HCT116 (cell line): ENCODE measurements around the gene LRFN2.

Source experiments
- CEBPB ChIP-seq: IDR thresholded peaks from 2 replicates; pipeline ENCODE4 v1.6.1; 2012; ENCODE audit warnings: low read depth
- CTCF ChIP-seq, 3 experiments: fragments of 200-600 bp in 1 of 3; sonication (generic) in 1 of 3; IDR thresholded peaks in 2 of 3; conservative IDR thresholded peaks in 1 of 3; 2 replicates each; pipeline ENCODE4 v1.5.1; 2012 to 2017; ENCODE audit warnings: low read depth in 2 of 3, low read length in 2 of 3, antibody characterized with exemption in 1 of 3, borderline replicate concordance in 1 of 3, control low read depth in 1 of 3, mild to moderate bottlenecking in 1 of 3, mixed read lengths in 1 of 3, mixed run types in 1 of 3, moderate library complexity in 1 of 3; ENCODE audit not compliant: insufficient read depth in 1 of 3
- EZH2 ChIP-seq: fragments of 200-600 bp; sonication (generic); IDR thresholded peaks from 2 replicates; pipeline ENCODE4 v1.6.1; 2017; ENCODE audit warnings: antibody characterized with exemption, mixed run types
- EZH2phosphoT487 ChIP-seq: fragments of 200-600 bp; IDR thresholded peaks from 2 replicates; pipeline ENCODE4 v1.6.1; 2018; ENCODE audit warnings: antibody characterized with exemption, borderline replicate concordance
- FOSL1 ChIP-seq: IDR thresholded peaks from 2 replicates; pipeline ENCODE4 v1.6.1; 2012; ENCODE audit warnings: low read depth
- JUND ChIP-seq: IDR thresholded peaks from 2 replicates; pipeline ENCODE4 v1.6.1; 2012
- POLR2AphosphoS5 ChIP-seq: IDR thresholded peaks from 2 replicates; pipeline ENCODE4 v1.6.1; 2011; ENCODE audit warnings: mild to moderate bottlenecking, low read depth, low read length, moderate library complexity
- RAD21 ChIP-seq: IDR thresholded peaks from 2 replicates; pipeline ENCODE4 v1.6.1; 2012; ENCODE audit warnings: low read depth, mild to moderate bottlenecking
- REST ChIP-seq: IDR thresholded peaks from 2 replicates; pipeline ENCODE4 v1.6.1; 2012; ENCODE audit warnings: low read depth
- SIN3A ChIP-seq: IDR thresholded peaks from 2 replicates; pipeline ENCODE4 v1.6.1; 2012; ENCODE audit warnings: low read depth
- SP1 ChIP-seq: IDR thresholded peaks from 2 replicates; pipeline ENCODE4 v1.6.1; 2012; ENCODE audit warnings: low read depth
- YY1 ChIP-seq: IDR thresholded peaks from 2 replicates; pipeline ENCODE4 v1.6.1; 2011; ENCODE audit warnings: low read length, low read depth, moderate library complexity, mild to moderate bottlenecking; ENCODE audit not compliant: insufficient replicate concordance; ENCODE audit errors: extremely low read depth
- ZNF274 ChIP-seq: fragments of 200-500 bp; sonication (Bioruptor generic); IDR thresholded peaks from 2 replicates; pipeline ENCODE4 v1.6.1; 2014; ENCODE audit warnings: mild to moderate bottlenecking, low read depth, low read length, inconsistent platforms

DNA sequence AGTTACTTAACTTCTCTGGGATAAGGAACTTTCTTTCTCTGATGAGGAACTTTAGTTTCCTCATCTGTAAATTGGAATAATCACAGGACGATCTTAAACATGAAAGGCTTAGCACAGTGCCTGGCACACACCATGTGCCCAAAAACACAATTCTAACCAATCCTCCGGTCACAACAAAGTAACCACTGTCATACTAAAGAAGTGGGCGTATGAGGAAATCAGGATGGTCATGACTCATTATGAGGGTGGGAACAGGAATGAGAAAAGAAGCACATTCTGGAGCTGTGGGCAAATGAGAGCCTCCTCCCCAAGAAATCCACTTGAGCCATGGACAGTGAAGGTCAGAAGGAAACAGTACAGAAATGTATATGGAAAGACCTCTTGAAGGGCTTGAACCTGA, 82.9 kb downstream of the LRFN2 start:
- TF ChIP-seq CTCF (IDR thresholded peaks at IDR 0.05 in 2 of 3, conservative IDR thresholded peaks at IDR 0.05 in 1 of 3; ENCODE audit: borderline replicate concordance in 1 of 3, insufficient read depth in 1 of 3, low read depth in 2 of 3, low read length in 2 of 3) = no peak
- TF ChIP-seq SP1 = no peak
- no peak for TF ChIP-seq ZNF274
- no peak for TF ChIP-seq CEBPB
- TF ChIP-seq RAD21 = no peak
- TF ChIP-seq POLR2AphosphoS5 = no peak
- TF ChIP-seq SIN3A = no peak
- TF ChIP-seq EZH2 = no peak
- TF ChIP-seq YY1 = no peak
- no peak for TF ChIP-seq EZH2phosphoT487
- no peak for TF ChIP-seq REST
- TF ChIP-seq FOSL1 = peak; percentile 33; the same call in 1 of the 2 replicates
- TF ChIP-seq JUND = no peak
